WI38 (cell line): ENCODE measurements around the gene CEP20.

Experiments used
- H3K4me3 ChIP-seq: 2 replicates; pipeline ENCODE4 v1.5.1; 2011; ENCODE audit warnings: low read depth, mild to moderate bottlenecking, control low read depth, low read length
- TF ChIP-seq, protein P1 (sequence below): IDR thresholded peaks from 2 replicates; pipeline ENCODE4 v1.5.1; 2012; ENCODE audit warnings: low read depth, mild to moderate bottlenecking, control low read depth, low read length

The CEP20 gene

DNA sequence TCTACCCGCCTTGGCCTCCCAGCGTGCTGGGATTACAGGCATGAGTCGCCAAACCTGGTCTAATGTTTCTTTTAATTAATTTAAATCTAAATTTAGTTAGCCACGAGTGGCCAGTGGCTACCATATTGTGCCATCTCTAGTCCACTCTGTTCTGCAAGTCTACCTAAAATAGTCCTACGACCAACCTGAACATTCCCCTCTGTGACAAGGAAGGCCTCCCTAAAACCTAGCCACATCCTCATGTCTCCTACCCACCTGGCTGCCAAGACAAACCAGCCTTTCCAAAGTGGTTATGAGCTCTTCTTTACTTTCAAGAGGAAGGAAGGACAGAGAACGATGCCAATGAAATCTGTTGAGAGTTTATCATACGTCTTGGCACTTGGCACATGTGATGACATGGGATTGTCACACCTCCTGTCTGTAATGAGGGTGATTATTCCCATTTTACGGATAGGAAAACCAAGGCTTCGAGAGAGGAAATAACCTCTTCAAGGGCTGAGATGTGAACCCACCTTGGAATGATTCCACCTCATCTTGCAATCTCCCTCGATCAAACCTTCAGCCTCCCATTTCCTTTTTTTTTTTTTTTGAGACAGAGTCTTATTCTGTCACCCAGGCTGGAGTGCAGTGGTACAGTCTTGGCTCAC lies 51.3 kb downstream of the CEP20 start:
- no peak overlapping the region for H3K4me3 ChIP-seq
- TF ChIP-seq, protein P1, sequence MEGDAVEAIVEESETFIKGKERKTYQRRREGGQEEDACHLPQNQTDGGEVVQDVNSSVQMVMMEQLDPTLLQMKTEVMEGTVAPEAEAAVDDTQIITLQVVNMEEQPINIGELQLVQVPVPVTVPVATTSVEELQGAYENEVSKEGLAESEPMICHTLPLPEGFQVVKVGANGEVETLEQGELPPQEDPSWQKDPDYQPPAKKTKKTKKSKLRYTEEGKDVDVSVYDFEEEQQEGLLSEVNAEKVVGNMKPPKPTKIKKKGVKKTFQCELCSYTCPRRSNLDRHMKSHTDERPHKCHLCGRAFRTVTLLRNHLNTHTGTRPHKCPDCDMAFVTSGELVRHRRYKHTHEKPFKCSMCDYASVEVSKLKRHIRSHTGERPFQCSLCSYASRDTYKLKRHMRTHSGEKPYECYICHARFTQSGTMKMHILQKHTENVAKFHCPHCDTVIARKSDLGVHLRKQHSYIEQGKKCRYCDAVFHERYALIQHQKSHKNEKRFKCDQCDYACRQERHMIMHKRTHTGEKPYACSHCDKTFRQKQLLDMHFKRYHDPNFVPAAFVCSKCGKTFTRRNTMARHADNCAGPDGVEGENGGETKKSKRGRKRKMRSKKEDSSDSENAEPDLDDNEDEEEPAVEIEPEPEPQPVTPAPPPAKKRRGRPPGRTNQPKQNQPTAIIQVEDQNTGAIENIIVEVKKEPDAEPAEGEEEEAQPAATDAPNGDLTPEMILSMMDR, result no peak

DNA sequence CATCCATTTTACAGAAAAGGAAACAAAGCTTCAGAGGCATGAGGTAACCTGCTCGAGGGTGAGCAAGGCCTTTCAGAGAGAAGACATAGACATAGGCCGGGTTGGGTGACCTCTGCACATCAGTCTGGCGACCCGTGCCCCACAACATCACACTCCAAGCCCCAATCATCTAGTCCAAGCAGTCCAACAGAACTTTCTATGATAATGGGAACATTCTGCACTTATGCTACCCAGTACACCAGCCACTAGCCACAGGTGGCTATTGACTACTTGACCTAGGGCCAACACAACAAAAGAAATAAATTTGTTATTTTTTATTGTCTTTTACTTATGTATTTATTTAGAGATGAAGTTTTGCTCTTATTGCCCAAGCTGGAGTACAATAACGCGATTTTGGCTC lies 52.3 kb downstream of the CEP20 start:
- H3K4me3 ChIP-seq, result no peak overlapping the region
- TF ChIP-seq, protein P1, result no peak

DNA sequence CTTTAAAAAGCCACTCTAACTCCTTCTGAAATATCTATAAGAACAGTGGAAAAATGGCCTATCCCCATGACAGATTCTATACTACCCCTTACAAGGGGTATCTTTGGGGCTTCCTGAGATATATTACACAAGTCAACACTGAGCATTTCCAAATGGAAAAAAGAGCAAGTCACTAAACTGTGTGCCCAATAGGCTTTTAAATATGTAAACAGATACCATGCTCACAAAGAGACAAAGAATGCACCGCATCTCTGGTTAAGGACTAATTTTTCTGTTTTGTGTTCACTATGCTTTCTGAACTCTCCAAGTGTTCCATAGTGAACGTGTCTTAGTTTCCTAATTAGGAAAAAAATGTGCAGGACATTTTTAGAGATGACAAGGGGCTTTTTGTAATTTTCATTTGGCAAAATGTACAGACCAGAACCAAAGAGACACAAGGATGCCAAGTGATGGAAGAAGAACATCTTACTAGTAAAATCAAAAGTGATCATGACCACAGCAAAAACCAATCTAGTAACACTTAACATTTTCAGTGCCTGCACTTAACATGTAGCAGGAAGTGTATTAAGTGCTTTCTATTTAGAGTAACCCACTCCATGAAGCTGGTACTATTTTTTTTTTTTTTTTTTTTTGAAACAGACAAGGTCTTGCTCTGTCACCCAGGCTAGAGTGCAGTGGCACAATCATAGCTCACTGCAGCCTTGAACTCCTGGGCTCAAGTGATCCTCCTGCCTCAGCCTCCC lies 53.1 kb downstream of the CEP20 start:
- H3K4me3 ChIP-seq, result no peak overlapping the region
- TF ChIP-seq, protein P1, result no peak

DNA sequence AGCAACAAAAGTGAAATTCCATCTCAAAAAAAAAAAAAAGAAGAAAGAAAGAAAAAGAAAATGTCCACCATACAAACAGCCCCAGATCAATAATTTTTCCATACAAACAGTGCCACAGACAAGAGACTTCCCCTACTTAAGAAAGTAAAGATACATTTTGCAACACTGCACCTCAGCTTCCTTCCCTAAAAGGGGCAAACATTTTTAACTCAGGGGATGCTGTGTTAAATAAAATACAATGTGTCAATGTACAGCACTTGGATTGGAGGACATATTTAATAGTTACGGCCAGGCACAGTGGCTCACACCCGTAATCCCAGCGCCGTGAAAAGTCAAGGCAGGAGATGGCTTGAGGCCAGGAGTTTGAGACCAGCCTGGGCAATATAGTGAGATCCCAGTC lies 53.9 kb downstream of the CEP20 start:
- no peak overlapping the region for H3K4me3 ChIP-seq
- TF ChIP-seq, protein P1, result no peak

DNA sequence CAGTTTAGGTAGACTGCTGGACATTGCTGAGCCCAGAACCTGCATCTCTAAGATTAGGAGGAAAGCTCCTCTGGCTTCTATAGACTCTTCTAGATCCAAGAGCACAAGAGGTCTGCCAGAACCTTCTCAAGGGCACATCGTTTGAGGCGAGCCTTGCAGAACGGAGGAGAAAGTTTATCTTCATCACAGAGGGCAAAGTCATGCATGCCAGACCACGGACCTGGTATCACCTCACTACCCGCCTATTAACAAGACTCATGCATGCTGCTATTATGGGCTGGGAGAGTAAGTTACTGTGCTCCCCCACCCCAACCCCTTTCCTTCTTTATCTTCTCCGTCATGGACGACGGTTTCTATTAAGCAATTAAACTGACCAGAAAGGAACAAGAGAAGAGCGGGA lies 54.9 kb downstream of the CEP20 start:
- TF ChIP-seq, protein P1, result no peak
- no peak overlapping the region for H3K4me3 ChIP-seq

DNA sequence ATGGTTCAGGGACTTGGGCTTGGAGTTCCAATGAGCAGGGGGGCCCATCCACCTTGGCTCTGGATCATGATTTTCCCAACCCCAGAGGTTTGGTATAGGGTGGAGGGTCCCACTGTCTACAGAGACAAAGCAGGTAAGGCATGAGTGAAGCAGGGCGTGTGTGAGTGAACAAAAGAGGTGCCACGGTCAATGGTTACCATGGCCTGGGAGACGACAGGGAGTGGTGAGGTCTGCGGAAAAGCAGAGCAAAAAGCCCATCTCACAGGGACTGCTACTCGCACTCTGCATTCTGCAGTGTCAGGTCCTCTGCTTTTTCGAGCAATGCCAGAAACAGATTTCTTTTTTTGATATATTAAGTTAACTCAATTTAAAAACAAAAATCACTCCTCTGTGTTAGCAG lies 56.2 kb downstream of the CEP20 start:
- H3K4me3 ChIP-seq, result no peak overlapping the region
- TF ChIP-seq, protein P1, result no peak

DNA sequence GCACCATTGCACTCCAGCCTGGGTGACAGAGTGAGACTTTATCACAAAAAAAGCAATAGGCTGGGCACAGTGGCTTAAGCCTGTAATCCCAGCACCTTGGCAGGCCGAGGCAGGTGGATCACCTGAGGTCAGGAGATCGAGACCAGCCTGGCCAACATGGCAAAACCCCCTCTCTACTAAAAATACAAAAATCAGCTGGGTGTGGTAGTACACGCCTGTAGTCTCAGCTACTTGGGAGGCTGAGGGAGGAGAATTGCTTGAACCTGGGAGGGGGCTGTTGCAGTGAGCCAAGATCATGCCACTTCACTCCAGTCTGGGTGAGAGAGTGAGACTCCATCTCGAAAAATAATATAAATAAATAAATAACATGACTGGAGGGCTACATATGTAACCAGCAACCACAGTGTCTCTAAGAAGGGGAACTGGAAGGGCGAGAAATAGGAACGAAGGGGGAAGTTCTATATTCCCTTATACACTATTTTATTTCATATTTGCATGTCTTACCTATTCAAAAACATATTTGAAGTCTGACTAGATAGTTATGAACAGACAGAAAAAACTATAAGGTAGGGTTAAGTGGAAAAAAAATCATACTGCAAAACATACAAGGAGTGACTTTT lies 57.5 kb downstream of the CEP20 start:
- no peak overlapping the region for H3K4me3 ChIP-seq
- TF ChIP-seq, protein P1, result no peak
